H1 (cell line): ENCODE measurements around the gene SPP1. TPM values are rescaled to one million over a fixed set of nuclear protein-coding genes. Genes with fewer than 3 reads are reported as not detected.

Source experiments
- BRCA1 ChIP-seq: IDR thresholded peaks from 2 replicates; pipeline ENCODE4 v1.6.1; 2012; ENCODE audit warnings: low read depth, low read length, improper control_type of control experiment
- CHD1 ChIP-seq: IDR thresholded peaks from 2 replicates; pipeline ENCODE4 v1.6.1; 2012; ENCODE audit warnings: low read depth, low read length, improper control_type of control experiment
- CHD2 ChIP-seq: IDR thresholded peaks from 2 replicates; pipeline ENCODE4 v1.6.1; 2012; ENCODE audit warnings: low read length, improper control_type of control experiment
- CTBP2 ChIP-seq: IDR thresholded peaks from 2 replicates; pipeline ENCODE4 v1.7.0; 2011; ENCODE audit warnings: borderline replicate concordance, mild to moderate bottlenecking, moderate library complexity, mixed read lengths, low read length; ENCODE audit not compliant: insufficient read depth, insufficient read length
- EP300 ChIP-seq, 2 experiments: IDR thresholded peaks; 1 replicate in 1 of 2; 2 replicates in 1 of 2; pipeline ENCODE4 v1.6.1; 2011 to 2012; ENCODE audit warnings: low read depth in 2 of 2, low read length in 2 of 2, mild to moderate bottlenecking in 2 of 2, borderline replicate concordance in 1 of 2, inconsistent platforms in 1 of 2, moderate library complexity in 1 of 2
- HDAC6 ChIP-seq: IDR thresholded peaks from one replicate; pipeline ENCODE4 v1.7.1; 2012; ENCODE audit warnings: low read depth, mild to moderate bottlenecking, inconsistent platforms, low read length, moderate library complexity
- MAFK ChIP-seq: IDR thresholded peaks from 2 replicates; pipeline ENCODE4 v1.6.1; 2012; ENCODE audit warnings: low read depth, mild to moderate bottlenecking, improper control_type of control experiment, low read length
- POLR2AphosphoS5 ChIP-seq: IDR thresholded peaks from 2 replicates; pipeline ENCODE4 v1.6.1; 2011; ENCODE audit warnings: low read depth, low read length
- RAD21 ChIP-seq, 2 experiments: IDR thresholded peaks in 1 of 2; conservative IDR thresholded peaks in 1 of 2; 2 replicates each; pipeline ENCODE4 v1.6.1; 2011; ENCODE audit warnings: low read depth in 2 of 2, low read length in 2 of 2, improper control_type of control experiment in 1 of 2, inconsistent platforms in 1 of 2, mild to moderate bottlenecking in 1 of 2, moderate library complexity in 1 of 2
- SRF ChIP-seq: IDR thresholded peaks from 2 replicates; pipeline ENCODE4 v1.6.1; 2011; ENCODE audit warnings: mild to moderate bottlenecking, low read depth, low read length, moderate library complexity
- TEAD4 ChIP-seq: IDR thresholded peaks from 2 replicates; pipeline ENCODE4 v1.6.1; 2012; ENCODE audit warnings: low read depth, low read length, inconsistent platforms, mixed read lengths
- polyA plus RNA-seq, 7 experiments: library from polyadenylated mRNA; depleted of rRNA in 3 of 7; stranded (reverse) in 5 of 7; unstranded in 2 of 7; fragments of >200 nt in 5 of 7; fragments of 200-250 nt in 2 of 7; gene quantifications; 1 replicate in 5 of 7; 2 replicates in 1 of 7; 4 replicates in 1 of 7; pipeline versions ENCODE4 v1.2.1 to v1.2.3, GENCODE V29; 2011 to 2013; ENCODE audit warnings: missing spikeins in 2 of 7, mixed read lengths in 2 of 7
- total RNA-seq: library from RNA; stranded (reverse); fragmentation: NEBNext Ultra II Directional; extraction: Animal tissue kit (Norgen Biotek cat#: 25700); gene quantifications from 2 replicates; pipeline ENCODE4 v1.2.1, GENCODE V29; 2021
- TF ChIP-seq, protein P1 (sequence below): fragments of 300-600 bp; sonication (generic); IDR thresholded peaks from 2 replicates; pipeline ENCODE4 v1.7.1; 2012; ENCODE audit warnings: low read length, moderate library complexity, mild to moderate bottlenecking, inconsistent platforms; ENCODE audit not compliant: insufficient replicate concordance

SPP1 gene
- total and polyA plus RNA-seq, 2 of the 8 experiments (the other 6 are each of a cell fraction or from before 2014, with no cell fraction given) = 13.7 to 26.5 TPM

DNA sequence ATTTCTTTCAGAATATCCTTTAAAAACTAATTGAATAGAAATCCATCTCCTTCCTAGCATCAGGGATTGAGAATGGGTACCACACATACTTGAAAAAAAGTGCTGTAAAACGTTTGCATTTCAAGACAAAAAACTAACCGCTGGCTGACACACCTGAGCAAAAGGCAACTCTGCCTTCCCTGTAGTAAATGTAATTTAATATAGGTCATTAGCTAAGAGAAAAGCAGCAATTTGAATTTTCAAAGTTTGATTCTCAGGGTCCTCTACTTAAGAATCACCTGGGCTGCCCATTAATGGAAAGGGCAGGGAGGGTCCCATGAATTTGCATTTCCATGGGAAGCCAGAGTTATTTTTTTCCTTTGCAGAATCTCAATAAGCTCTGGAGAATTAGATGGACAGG is 40.5 kb upstream of the SPP1 start (continued):
- TF ChIP-seq, protein P1, sequence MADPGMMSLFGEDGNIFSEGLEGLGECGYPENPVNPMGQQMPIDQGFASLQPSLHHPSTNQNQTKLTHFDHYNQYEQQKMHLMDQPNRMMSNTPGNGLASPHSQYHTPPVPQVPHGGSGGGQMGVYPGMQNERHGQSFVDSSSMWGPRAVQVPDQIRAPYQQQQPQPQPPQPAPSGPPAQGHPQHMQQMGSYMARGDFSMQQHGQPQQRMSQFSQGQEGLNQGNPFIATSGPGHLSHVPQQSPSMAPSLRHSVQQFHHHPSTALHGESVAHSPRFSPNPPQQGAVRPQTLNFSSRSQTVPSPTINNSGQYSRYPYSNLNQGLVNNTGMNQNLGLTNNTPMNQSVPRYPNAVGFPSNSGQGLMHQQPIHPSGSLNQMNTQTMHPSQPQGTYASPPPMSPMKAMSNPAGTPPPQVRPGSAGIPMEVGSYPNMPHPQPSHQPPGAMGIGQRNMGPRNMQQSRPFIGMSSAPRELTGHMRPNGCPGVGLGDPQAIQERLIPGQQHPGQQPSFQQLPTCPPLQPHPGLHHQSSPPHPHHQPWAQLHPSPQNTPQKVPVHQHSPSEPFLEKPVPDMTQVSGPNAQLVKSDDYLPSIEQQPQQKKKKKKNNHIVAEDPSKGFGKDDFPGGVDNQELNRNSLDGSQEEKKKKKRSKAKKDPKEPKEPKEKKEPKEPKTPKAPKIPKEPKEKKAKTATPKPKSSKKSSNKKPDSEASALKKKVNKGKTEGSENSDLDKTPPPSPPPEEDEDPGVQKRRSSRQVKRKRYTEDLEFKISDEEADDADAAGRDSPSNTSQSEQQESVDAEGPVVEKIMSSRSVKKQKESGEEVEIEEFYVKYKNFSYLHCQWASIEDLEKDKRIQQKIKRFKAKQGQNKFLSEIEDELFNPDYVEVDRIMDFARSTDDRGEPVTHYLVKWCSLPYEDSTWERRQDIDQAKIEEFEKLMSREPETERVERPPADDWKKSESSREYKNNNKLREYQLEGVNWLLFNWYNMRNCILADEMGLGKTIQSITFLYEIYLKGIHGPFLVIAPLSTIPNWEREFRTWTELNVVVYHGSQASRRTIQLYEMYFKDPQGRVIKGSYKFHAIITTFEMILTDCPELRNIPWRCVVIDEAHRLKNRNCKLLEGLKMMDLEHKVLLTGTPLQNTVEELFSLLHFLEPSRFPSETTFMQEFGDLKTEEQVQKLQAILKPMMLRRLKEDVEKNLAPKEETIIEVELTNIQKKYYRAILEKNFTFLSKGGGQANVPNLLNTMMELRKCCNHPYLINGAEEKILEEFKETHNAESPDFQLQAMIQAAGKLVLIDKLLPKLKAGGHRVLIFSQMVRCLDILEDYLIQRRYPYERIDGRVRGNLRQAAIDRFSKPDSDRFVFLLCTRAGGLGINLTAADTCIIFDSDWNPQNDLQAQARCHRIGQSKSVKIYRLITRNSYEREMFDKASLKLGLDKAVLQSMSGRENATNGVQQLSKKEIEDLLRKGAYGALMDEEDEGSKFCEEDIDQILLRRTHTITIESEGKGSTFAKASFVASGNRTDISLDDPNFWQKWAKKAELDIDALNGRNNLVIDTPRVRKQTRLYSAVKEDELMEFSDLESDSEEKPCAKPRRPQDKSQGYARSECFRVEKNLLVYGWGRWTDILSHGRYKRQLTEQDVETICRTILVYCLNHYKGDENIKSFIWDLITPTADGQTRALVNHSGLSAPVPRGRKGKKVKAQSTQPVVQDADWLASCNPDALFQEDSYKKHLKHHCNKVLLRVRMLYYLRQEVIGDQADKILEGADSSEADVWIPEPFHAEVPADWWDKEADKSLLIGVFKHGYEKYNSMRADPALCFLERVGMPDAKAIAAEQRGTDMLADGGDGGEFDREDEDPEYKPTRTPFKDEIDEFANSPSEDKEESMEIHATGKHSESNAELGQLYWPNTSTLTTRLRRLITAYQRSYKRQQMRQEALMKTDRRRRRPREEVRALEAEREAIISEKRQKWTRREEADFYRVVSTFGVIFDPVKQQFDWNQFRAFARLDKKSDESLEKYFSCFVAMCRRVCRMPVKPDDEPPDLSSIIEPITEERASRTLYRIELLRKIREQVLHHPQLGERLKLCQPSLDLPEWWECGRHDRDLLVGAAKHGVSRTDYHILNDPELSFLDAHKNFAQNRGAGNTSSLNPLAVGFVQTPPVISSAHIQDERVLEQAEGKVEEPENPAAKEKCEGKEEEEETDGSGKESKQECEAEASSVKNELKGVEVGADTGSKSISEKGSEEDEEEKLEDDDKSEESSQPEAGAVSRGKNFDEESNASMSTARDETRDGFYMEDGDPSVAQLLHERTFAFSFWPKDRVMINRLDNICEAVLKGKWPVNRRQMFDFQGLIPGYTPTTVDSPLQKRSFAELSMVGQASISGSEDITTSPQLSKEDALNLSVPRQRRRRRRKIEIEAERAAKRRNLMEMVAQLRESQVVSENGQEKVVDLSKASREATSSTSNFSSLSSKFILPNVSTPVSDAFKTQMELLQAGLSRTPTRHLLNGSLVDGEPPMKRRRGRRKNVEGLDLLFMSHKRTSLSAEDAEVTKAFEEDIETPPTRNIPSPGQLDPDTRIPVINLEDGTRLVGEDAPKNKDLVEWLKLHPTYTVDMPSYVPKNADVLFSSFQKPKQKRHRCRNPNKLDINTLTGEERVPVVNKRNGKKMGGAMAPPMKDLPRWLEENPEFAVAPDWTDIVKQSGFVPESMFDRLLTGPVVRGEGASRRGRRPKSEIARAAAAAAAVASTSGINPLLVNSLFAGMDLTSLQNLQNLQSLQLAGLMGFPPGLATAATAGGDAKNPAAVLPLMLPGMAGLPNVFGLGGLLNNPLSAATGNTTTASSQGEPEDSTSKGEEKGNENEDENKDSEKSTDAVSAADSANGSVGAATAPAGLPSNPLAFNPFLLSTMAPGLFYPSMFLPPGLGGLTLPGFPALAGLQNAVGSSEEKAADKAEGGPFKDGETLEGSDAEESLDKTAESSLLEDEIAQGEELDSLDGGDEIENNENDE = no peak
- peak; percentile 55 for TF ChIP-seq CHD2
- TF ChIP-seq CHD1 = no peak
- TF ChIP-seq RAD21 (IDR thresholded peaks at IDR 0.05 in 1 of 2, conservative IDR thresholded peaks at IDR 0.05 in 1 of 2; ENCODE audit: low read depth in 2 of 2, low read length in 2 of 2) = no peak
- TF ChIP-seq SRF = no peak
- TF ChIP-seq MAFK = no peak
- peak; percentile 96 for TF ChIP-seq POLR2AphosphoS5
- no peak for TF ChIP-seq CTBP2
- TF ChIP-seq TEAD4 = no peak
- peak; percentile 12; the same call in 1 of the 2 replicates for TF ChIP-seq BRCA1
- TF ChIP-seq EP300 (IDR thresholded peaks at IDR 0.05; ENCODE audit: borderline replicate concordance in 1 of 2, low read depth in 2 of 2, low read length in 2 of 2) = no peak
- no peak for TF ChIP-seq HDAC6
